Measurements from ENCODE around the gene TLE6.

- TF ChIP-seq TAF1 (IDR thresholded peaks at IDR 0.05; ENCODE audit: low read depth) = no peak
- no peak for TF ChIP-seq CTCF (IDR thresholded peaks at IDR 0.05; ENCODE audit: poor library complexity, severe bottlenecking)
Measured at GRCh38 chr19:3027981-3028304, 50.6 kb downstream of the TLE6 start.
